HTERT RPE-1 (cell line): ENCODE results near the gene BCDIN3D.

ENCODE experiments used
- in situ Hi-C: fragments of 300-500 bp; cut with MboI; formaldehyde crosslinking; loops from 4 replicates; pipeline ENCODE4 v1.14.3; 2020; ENCODE audit warnings: low sequenced_read_pairs

The BCDIN3D gene

DNA sequence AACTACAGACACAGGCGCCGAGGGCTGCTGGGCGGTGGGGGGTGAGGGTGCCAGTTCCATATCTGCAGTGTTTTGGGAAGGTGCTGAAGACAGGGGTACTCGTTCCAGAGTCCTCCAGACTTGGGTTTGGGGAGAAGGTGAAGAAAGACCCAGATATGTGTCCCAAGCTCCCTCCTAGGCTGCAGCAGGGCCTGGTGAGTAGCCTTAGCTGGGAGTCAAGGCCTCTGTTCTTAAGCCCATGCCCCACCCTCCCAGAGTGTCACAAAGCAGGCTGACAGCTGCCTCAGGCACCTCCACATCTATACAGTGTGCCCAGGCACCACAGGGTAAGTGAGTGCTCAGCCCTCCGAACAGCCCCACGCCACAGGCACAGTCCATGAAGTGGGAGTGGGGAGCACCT, 19.0 kb downstream of the BCDIN3D start:
- in situ Hi-C loops: no loop called here

DNA sequence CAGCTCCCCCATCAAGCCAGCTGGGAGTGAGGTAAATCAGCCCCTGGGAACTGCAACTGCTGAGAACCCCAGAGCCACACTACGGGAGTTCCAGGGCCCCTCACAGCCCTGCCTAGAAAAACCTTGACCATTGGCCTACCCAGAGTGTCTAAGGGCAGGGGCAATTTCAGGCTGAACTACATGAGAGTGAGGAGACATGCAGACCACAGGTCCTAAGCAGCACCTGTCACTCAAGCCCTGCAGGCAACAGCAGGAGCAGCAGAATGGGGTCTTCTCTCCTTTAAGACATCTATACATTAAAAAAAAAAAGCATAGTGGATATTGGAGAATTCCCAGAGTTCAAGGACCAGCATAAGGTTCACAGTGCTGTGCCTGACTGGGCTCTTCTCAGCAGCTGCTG, 19.6 kb downstream of the BCDIN3D start:
- in situ Hi-C loops: no loop called here

DNA sequence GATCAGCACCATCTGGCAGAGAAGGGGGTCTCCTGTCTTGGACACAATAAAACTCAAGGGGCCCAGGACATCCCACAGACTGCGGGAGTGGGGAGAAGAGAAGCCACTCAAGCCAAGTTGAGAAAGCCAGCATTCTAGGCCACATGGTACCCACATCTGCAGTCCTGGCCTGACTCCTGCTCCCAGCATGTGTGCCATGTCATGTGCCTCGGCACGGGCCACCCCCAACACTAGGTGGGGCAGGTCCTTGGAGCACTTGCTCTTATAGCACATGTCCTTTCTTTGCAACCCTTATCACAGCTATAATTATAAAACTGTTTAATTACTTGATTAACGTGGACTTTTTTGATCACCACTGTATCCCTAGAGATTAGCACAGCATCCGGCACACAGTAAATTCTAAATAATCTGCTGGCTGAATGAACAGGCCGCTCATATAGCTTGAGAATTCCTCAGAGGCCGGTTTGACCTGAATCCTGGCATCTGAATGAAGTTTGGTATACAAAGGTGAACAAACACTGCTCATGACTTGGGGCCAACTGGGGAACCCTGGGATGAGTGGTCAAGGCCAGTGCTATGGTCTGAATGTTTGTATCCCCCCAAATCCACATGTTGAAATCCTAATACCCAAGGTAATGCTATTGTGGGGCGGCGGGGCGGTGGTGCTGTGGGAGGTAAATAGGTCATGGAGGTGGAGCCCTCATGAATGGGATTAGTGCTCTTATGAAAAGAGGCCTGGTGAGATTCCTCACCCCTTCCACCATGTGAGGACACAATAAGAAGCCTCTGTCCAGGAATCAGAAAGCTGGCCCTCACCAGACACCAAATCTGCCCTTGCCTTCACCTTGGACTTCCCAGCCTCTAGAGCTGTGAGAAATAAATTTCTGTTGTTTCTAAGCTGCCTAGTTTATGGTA, 21.3 kb downstream of the BCDIN3D start:
- in situ Hi-C loops: no loop called here

DNA sequence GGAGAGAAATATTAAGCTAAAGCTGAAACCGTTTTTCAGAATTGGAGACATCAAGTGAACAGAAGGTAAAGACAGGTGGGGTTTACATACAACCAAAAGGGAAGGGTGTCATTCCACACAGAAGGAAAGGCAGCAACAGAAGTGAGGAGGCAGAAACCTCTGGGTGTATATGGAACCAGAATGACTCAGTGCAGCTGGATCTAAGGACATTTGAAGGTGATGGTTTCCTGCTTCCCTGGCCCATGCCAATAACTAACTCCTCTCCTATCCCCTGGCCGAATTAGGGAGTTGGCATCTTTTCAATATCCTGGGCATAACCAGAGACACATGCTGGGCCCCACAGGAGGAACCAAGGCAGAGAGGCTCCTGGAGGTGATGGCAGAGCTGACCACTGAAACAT, 23.1 kb downstream of the BCDIN3D start:
- in situ Hi-C loops: no loop called here

DNA sequence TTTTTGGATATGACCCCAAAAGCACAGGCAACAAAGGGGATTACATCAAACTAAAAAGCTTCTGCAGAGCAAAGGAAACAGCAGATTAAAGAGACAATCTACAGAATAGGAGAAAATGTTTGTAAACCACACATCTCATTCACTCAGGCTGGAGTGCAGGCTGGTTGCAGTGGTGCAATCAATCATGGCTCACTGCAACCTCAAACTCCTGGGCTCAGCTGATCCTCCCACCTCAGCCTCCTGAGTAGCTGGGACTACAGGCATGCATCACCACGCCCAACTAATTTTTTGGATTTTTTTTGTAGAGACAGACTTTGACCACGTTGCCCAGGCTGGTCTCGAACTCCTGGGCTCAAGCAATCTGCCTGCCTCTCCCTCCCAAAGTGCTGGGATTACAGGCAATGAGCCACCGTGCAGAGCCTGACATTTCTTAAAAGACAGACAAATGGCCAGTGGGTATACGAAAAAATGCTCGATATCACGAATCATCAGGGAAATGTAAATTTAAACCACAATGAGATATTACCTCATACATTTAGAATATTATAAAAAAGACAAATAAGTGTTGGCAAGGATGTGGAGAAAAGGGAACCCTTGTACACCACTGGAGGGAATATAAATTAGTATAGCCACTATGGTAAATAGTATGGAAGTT, 24.5 kb downstream of the BCDIN3D start:
- in situ Hi-C loops: no loop called here

DNA sequence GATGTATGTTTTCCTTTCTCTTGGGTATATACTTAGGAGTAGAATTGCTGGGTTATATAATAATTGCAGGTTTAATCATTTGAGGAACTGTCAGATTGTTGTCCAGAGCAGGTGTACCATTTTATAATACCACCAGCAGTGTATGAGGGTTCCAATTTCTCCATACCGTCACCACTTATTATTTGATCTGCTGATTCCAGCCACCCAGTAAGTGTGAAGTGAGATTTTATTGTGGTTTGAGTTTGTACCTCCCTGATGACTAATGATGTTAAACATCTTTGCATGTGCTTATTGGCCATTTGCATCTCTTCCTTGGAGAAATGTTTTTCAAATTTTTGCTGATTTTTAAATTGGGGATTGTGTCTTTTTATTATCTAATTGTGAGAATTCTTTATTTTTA, 29.8 kb downstream of the BCDIN3D start:
- in situ Hi-C loops: no loop called here

DNA sequence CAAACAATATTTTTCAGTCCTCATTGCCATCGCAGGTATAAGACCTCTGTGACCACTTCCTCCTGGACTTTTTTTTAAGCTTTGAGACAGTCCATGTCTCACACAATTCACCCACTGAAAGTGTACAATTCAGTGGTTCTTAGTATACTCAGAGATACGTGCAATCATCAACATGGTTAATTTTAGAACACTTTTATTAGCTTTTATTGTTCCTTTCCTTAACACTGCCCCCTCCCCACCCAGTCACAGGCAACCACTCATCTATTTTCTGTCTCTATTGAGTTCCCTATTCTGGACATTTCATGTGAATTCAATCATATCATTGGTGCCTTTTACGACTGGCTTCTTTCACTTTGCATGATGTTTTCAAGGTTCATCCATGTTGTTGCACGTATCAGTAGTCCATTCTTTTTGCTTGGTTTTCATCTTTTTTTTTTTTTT, 30.9 kb downstream of the BCDIN3D start:
- in situ Hi-C loops: no loop called here

DNA sequence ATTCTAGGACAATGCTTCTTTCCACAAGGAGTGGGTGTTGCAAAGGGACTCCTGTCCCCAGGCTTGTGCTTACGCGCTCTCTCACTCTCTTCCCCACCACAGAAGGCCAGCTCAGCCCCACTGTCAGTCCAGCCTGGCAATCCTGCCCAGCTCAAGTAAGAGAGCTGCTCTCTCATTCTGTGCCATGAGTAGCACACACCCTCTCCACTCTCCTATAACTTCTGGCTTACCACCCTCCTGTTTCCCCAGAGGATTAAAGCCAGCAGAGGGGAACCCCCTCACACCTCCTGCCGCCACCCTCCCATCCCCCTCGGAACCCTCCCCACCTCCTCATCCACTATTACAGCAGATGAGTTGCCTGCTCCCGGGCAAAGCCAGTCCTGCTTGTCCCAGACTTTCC, 31.8 kb downstream of the BCDIN3D start:
- in situ Hi-C loops: no loop called here

DNA sequence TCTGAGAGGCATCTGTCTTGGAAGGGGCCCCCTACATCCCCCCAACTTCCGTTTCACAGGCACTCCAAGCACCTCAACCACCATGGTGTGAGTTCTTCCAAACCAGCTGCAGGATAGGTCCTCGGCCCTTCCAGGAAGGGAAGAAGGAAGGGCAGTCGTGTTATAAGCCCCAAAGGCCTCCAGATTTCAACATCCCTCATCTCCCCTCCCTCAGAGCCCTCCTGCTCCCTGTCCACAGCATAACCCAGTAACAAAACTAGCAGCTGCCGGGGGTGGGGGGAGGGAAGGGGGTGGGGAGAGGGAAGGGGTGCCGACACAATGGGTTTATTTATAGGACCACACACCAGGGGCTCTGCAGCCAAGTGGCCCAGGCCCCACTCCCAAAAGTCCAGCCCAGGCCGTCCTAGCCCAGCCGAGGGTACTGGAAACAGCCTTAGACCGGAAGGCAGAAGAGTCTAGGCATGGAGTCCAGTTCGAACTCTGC, 33.0 kb downstream of the BCDIN3D start:
- in situ Hi-C loops: no loop called here

DNA sequence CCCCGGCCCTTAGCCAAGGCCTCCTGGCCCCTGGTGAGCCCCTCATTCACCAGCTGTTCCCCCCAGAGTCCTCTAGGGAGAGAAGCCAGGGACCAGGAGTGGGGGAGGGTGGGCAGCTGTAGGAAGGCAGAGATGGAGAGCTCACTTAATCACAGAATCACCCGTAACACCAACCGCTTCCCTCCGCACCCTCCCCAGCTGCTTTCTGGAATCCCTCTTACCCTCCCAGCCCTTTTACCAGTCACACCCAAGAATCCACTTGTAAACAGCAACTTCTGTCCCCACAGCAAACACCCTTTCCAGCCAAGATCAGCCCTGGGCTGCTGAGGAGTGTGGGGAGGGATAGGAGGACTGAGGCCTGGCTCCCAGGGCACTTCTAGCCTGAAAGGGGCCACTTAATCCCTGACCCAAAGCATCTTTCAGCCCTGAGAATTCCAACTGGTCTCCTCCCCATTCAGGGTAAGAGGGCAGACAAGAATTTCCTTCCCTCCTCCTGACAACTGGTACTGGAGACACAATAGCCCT, 33.5 kb downstream of the BCDIN3D start:
- in situ Hi-C loops: no loop called here

DNA sequence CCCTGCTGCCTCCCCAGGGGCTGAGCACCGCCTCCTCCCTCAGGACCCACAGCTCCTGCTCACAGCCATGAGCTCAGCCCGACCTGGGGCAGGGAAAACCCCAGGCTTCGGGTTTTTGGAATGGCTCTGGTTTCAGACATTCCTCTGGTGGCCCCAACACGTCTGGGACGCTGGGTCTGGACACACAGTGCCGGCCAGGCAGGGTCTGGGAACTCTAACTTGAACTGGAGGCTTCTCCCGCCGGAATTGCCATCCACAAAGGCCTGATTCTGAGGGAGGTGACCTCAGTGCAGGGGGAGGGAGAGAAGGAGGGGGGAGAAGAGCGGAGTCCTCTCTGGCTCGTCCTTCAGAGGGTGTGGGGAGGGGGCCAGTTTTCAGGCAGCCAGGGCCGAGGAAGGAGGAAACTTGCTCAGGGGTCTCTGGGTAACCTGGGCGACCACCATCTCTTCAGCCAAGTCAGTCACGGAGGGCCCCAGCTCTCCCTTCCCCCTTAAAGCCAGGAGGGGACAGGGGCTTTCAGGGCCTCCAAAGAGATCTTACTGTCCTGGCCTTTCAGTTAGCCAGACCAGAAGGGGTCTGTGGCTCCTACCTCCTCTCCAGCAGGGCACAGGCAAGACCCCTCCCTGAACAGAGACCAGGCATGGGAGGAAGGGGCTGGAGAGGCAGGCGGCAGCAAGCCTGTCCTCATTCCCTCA, 34.1 kb downstream of the BCDIN3D start:
- in situ Hi-C loops: no loop called here

DNA sequence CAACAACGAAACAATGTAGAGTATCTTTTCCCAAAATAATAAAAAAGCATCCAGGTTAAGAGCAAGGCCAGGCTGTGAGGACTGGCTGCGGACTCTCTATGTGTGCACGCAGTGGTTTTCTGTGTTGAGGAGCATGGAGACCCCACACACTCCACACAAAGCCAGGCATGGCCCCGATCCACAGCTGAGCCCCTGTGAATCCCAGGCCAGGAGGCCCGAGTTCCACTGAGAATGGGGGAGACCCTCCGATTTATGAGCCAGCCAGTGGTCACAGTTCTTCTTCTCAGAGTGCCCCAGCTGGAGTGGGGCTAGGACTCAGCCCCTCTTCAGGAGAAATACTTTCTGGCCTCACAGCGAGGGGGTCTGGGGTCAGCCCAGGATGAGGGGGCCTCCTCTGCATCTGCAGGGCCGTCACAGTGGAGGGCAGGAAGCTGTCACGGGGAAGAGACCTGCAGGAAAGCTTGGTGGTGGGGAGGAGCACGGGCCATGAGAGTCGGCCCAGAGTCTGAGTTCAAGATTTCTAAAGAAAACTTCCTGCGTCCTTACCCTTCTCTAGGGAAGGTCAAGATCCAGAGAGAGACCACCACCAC, 34.8 kb downstream of the BCDIN3D start:
- in situ Hi-C loops: no loop called here

DNA sequence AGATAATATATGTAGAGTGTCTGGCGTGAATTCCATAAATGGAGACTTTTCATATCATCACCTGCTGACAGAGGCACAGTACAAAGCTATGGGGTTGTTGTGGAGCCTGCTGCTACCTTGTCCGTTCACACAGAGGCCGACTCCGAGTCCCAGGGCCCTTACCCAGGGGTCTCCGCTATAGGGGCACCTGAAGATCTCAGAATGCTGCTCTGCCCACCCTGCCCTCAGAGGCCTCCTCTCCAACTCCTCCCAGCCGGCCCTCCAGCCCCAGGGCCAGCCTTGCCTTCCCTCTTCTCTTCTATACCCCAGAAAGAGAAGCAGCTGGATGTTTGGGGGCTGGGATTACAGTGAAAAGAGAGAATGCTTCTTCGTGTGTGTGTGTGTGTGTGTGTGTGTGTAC, 36.0 kb downstream of the BCDIN3D start:
- in situ Hi-C loops: no loop called here

DNA sequence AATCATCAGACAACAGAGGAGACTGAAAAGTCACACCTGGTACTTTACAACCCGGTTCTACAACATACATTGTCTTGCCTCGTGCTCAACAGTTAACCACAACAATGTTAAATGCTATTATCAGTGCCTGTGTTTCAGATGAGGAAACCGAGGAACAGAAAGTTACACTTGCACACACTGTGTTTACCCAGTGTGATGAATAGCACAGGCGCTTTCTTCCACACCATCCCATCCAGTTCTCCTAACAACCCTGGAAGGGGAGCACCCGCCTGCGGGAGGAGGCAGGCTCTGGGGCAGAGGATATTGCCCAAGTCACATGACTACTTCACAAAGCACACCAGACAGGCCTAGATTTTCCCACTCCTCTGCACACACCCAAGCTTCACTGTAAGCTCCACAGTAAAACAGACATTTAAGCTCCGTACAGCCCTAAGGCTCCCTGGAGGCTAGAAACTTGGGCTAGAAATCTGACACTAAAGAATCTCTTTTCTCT, 36.5 kb downstream of the BCDIN3D start:
- in situ Hi-C loops: no loop called here

DNA sequence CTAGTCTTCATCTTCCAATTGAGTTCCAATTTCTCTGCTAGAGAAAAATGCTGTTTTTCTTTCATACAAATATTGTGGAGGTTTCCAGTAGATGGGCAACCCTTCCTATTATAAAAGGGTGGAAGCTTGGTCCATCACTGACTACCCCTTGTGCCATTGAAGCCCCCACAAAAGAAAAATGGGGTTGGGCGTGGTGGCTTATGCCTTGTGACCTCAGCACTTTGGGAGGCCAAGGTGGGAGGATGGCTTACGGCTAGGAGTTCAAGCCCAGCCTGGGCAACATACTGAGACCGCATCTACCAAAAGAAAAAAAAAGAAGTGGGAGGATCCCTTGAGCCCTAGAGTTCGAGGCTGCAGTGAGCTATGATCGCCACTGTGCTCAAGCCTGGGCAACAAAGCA, 37.5 kb downstream of the BCDIN3D start:
- in situ Hi-C loops: no loop called here

DNA sequence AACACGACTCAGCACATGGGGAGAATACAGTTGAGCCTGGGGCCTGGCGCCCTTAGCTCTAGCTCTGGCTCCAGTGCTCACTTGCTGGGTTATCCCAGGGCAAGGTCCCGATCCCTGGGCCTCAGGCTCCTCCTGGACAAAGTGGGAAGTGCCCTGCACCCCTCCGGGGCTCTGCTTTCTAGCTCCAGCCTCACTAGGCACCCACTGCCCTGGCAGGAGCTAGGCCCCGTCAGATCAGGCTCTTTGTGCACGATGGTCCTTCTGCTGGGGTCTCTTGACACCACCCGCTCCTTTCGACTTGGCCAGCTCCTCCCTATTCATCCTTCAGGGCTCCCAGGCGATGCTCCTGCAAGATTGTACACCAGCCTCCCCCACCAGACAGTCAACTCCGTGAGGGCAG, 38.1 kb downstream of the BCDIN3D start:
- in situ Hi-C loops: no loop called here

DNA sequence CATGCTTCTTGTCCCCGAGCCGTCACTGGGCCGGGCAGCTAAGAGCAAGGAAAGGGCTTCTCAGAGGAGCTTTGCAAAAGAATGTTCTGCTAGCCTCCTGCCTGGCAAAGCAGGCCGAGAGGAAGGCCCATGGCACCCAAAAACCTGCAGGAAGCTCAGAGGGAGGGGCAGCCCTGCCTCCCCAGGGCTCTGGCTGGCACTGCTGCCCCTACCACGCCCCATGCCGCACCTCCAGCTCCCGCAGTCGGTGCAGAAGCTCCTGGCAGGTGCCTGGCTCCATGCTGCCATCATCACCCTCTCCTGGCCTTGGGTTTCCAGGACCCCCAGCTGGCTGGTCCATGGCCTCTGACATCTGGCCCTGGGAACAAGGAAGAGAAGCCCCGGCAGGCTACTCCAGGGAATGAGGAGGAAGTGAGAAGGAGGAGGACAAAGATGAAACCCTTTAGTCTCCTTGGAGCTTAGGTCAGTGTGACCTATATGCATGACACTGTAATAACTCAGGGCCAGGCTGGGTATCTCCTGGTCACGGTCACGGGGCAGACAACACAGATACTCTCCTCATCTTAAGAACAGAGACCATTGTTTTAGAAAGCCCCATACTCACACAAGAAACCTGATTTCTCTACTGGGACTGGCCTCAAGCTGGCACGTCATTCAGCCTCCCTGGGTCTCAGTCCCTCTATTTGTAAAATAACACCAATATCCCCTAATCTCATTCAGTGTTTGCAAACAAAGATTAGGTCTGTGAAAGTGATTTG, 39.0 kb downstream of the BCDIN3D start:
- in situ Hi-C loops: no loop called here

DNA sequence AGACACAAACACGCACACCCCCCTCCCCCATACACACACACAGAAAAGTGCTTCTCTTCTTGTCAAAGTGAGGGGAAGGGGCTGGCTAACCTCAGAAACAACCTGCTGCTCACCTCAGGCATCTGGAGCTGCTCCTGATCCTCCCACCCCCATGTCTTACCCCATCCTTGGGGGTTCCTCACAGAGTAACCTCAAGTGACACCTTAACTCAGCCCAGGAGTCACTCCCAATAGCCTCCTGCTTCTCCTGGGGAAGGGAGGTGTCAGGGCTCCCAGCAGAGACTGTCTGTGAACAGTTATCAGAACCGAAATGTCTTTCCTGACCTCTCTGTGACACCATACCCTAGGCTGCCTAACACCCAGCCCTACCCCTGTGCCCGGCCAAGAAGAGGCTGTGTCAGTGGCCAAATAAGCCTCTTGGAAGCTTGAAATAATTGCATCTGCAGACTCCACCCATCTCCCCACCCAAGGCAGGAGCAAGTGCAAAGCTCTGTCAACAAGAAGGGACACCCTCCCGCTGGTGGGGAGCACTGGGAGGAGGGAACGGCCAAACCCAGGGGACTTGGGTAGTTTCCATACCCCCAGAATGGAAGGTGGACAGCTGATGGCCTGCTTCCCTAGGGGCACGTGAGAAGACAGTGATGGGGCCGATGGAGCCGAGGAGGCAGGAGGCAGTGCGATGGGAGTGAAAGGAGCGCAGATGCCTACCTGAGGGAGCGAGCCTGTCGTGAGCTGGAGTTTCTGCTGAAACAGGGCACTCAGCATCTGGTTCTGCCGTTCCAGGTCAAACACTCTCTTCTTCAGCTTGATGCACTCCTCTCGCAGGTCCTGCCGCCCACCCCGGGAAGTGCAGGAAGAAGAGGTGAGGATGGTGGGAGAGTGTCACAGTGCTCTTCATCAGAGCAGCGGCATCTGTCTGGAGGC, 41.5 kb downstream of the BCDIN3D start:
- in situ Hi-C loops: no loop called here
